Endothelial cell of umbilical vein (primary cell): ENCODE results near the gene NCAN.

Experiments
- EZH2 ChIP-seq: IDR thresholded peaks from 2 replicates; pipeline ENCODE4 v1.6.1; 2012; ENCODE audit warnings: borderline replicate concordance, low read depth, mild to moderate bottlenecking, moderate library complexity, low read length, inconsistent platforms; ENCODE audit not compliant: severe bottlenecking
- POLR2AphosphoS5 ChIP-seq: IDR thresholded peaks from 2 replicates; pipeline ENCODE4 v1.6.1; 2012; ENCODE audit warnings: low read depth, mild to moderate bottlenecking, control low read depth, low read length, moderate library complexity; ENCODE audit not compliant: insufficient read depth
- TF ChIP-seq, protein P1 (sequence below), 2 donors: IDR thresholded peaks; 1 replicate in 1 of 2; 2 replicates in 1 of 2; pipeline ENCODE4 v1.5.1; 2011; ENCODE audit warnings: low read length in 2 of 2, mild to moderate bottlenecking in 2 of 2, moderate library complexity in 2 of 2, control low read depth in 1 of 2, inconsistent platforms in 1 of 2, low read depth in 1 of 2; ENCODE audit not compliant: insufficient read depth in 1 of 2; ENCODE audit errors: extremely low read depth in 1 of 2

DNA sequence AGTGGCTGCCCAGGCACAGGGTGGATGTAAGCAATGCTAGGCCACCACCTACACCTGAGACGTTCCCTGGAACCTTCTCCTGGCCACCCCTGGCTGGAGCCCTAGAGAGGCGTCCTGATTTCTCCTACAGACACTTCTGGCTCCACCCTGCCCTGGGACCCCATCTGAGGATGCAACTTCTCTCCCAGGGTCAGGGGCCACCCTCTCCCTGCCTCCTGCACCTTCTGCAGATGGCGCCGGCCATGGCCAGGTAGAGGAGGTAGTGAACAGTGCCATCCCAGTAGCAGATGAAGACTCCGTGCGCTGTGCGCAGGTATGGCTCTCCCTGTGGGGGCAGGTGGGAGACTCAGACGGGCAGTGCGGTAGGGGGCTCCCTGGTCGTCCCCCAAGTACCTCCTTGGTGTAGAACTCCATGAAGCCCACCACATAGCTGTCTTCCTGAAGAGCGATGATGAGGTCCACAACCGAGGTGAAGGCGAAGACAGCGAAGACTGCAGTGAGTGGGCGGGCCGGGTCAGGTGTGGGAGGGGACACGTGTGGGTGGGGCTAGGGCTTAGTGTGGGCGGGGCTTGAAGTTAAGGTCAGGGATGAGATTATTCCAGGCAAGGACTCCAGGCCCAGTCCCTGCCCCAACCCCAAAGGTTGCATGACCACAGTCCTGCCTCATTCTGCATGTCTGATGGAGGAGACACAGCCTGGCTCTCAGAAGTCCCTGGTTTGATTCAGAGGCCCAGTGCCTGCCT is 58.4 kb downstream of the NCAN start:
- TF ChIP-seq, protein P1, sequence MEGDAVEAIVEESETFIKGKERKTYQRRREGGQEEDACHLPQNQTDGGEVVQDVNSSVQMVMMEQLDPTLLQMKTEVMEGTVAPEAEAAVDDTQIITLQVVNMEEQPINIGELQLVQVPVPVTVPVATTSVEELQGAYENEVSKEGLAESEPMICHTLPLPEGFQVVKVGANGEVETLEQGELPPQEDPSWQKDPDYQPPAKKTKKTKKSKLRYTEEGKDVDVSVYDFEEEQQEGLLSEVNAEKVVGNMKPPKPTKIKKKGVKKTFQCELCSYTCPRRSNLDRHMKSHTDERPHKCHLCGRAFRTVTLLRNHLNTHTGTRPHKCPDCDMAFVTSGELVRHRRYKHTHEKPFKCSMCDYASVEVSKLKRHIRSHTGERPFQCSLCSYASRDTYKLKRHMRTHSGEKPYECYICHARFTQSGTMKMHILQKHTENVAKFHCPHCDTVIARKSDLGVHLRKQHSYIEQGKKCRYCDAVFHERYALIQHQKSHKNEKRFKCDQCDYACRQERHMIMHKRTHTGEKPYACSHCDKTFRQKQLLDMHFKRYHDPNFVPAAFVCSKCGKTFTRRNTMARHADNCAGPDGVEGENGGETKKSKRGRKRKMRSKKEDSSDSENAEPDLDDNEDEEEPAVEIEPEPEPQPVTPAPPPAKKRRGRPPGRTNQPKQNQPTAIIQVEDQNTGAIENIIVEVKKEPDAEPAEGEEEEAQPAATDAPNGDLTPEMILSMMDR (IDR thresholded peaks at IDR 0.05; ENCODE audit: extremely low read depth in 1 of 2, insufficient read depth in 1 of 2, low read depth in 1 of 2, low read length in 2 of 2): no peak
- no peak for TF ChIP-seq POLR2AphosphoS5
- no peak for TF ChIP-seq EZH2
